PC-9 (cell line): ENCODE results near the gene FLNB. TPM values are rescaled to one million over a fixed set of nuclear protein-coding genes. Genes with fewer than 3 reads are reported as not detected.
"Not testable (repeated sequence)": the region's sequence is repeated elsewhere in the genome, so short reads cannot be mapped to it uniquely, and the experiment has no call there.

Experiments used
- BruUV-seq: library from RNA; stranded (reverse); fragments of 400-500 nt; replicated peaks from 2 replicates; lab custom pipeline; 2021; lab: Mats Ljungman, UMichigan
- CTCF ChIA-PET: fragments of 300-600 bp; sonication (Branson Sonifier 250); formaldehyde crosslinking; loops from one replicate; lab custom pipeline; 2022; ENCODE audit warnings: antibody characterized with exemption; lab: Charles Lee
- POLR2A ChIA-PET: fragments of 300-600 bp; sonication (Branson Sonifier 250); formaldehyde crosslinking; loops from one replicate; lab custom pipeline; 2022; ENCODE audit warnings: antibody characterized with exemption; ENCODE audit not compliant: unreplicated experiment; lab: Charles Lee
- DNase-seq, 2 experiments: peaks; one replicate each; pipeline versions ENCODE4 v3.0.0 to v3.0.0-alpha.2; 2015 to 2022; ENCODE audit warnings: mixed read lengths in 1 of 2
- H2AFZ ChIP-seq: fragments of 200-600 bp; sonication (generic); 2 replicates; pipeline ENCODE4 v1.8.1; 2017; ENCODE audit warnings: antibody characterized with exemption
- H3F3A ChIP-seq: fragments of 200-600 bp; sonication (generic); 2 replicates; pipeline ENCODE4 v1.8.1; 2017; ENCODE audit warnings: antibody characterized with exemption, mild to moderate bottlenecking, low read depth; ENCODE audit not compliant: insufficient read depth
- H3K27ac ChIP-seq: fragments of 200-600 bp; sonication (generic); 2 replicates; pipeline ENCODE4 v1.6.1; 2016; ENCODE audit warnings: mixed run types
- H3K27me3 ChIP-seq: fragments of 200-600 bp; sonication (generic); 2 replicates; pipeline ENCODE4 v1.6.1; 2016; ENCODE audit warnings: low read depth, mixed run types; ENCODE audit not compliant: insufficient read depth
- H3K36me3 ChIP-seq: fragments of 200-600 bp; sonication (generic); 2 replicates; pipeline ENCODE4 v1.6.1; 2016; ENCODE audit warnings: low read depth, mixed run types
- H3K4me1 ChIP-seq: fragments of 200-600 bp; sonication (generic); replicated peaks from 2 replicates; pipeline ENCODE4 v1.6.1; 2016; ENCODE audit warnings: mixed run types; ENCODE audit not compliant: insufficient read depth
- H3K4me2 ChIP-seq: fragments of 200-600 bp; sonication (generic); 2 replicates; pipeline ENCODE4 v1.6.1; 2017; ENCODE audit warnings: mixed run types
- H3K4me3 ChIP-seq: fragments of 200-600 bp; sonication (generic); 2 replicates; pipeline ENCODE4 v1.6.1; 2016; ENCODE audit warnings: mixed run types
- H3K79me2 ChIP-seq: fragments of 200-600 bp; sonication (generic); 2 replicates; pipeline ENCODE4 v1.6.1; 2017; ENCODE audit warnings: low read depth, mixed run types
- H3K9me2 ChIP-seq: fragments of 200-600 bp; sonication (generic); 2 replicates; pipeline ENCODE4 v1.8.1; 2017; ENCODE audit warnings: mild to moderate bottlenecking; ENCODE audit not compliant: insufficient read depth
- H3K9me3 ChIP-seq: fragments of 200-600 bp; sonication (generic); 2 replicates; pipeline ENCODE4 v1.8.1; 2016; ENCODE audit warnings: low read depth; ENCODE audit not compliant: insufficient read depth
- H4K20me1 ChIP-seq: fragments of 200-600 bp; sonication (generic); 2 replicates; pipeline ENCODE4 v1.8.1; 2017; ENCODE audit not compliant: insufficient read depth
- EZH2 ChIP-seq: fragments of 200-600 bp; sonication (generic); IDR thresholded peaks from 2 replicates; pipeline ENCODE4 v1.8.0; 2017; ENCODE audit warnings: antibody characterized with exemption, low read depth
- intact Hi-C: fragments of 100-400 bp; cut with micrococcal nuclease; formaldehyde crosslinking; loops from one replicate; pipeline ENCODE4 v1.10.0; 2022; ENCODE audit not compliant: unreplicated experiment
- total RNA-seq: library from RNA; stranded (reverse); gene quantifications from 2 replicates; pipeline ENCODE4 v1.2.3, GENCODE V29; 2021
- TF ChIP-seq, protein P1 (sequence below): fragments of 200-600 bp; sonication (generic); conservative IDR thresholded peaks from 2 replicates; pipeline ENCODE4 v1.6.1; 2017; ENCODE audit warnings: mixed run types, antibody characterized with exemption, mild to moderate bottlenecking, moderate library complexity

The FLNB gene
- total RNA-seq, 1 experiment from 2014 or later = 349 TPM

DNA sequence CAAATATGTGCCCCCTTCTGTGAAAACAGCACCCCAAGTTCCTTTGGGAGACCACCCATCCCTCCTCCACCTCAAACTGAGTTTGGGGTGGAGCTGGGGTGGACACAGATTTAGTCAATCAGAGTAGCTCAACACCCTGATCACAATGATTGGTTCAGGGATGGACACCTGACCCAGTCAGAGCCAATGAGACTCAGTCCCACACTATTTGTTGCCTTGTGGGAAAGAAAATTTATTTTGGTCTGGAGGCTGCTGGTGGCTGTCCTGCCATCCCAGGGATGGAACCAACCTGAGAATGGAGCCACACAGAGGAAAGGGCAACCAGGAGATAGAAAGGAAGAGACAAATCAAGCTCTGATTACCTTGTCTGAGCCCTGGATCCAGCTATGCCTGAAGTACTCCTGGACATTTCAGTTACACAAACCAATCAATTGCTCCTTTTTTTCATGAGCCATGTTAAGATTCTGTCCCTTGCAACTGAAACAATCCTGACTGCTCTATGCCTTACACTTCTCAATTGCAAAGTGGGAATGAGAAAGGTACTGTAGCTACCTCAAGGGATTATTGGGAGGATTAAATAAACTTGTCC, 192.0 kb downstream of the FLNB start:
- no peaks in the 10 kb centered on the region for H3K9me3 ChIP-seq
- no peaks in the 10 kb centered on the region for H3K36me3 ChIP-seq
- H2AFZ ChIP-seq = no peak overlapping the region
- 0 out of 2 replicates have a peak, but pooled peaks cover 4% of the 10 kb centered on the region for H3F3A ChIP-seq
- no peak for TF ChIP-seq EZH2
- no TSS peak for BruUV-seq
- no peak overlapping the region for H3K27ac ChIP-seq
- no peak overlapping the region for H3K4me2 ChIP-seq
- H3K27me3 ChIP-seq = no peaks in the 10 kb centered on the region
- intact Hi-C loops = no loop called here
- no peaks in the 10 kb centered on the region for H3K79me2 ChIP-seq
- CTCF ChIA-PET = no interaction called here
- H3K9me2 ChIP-seq = no peaks in the 10 kb centered on the region
- DNase-seq = no peak
- H3K4me1 ChIP-seq = no peaks in the 10 kb centered on the region
- H4K20me1 ChIP-seq = no peaks in the 10 kb centered on the region
- H3K4me3 ChIP-seq = no peak overlapping the region
- POLR2A ChIA-PET = no interaction called here

DNA sequence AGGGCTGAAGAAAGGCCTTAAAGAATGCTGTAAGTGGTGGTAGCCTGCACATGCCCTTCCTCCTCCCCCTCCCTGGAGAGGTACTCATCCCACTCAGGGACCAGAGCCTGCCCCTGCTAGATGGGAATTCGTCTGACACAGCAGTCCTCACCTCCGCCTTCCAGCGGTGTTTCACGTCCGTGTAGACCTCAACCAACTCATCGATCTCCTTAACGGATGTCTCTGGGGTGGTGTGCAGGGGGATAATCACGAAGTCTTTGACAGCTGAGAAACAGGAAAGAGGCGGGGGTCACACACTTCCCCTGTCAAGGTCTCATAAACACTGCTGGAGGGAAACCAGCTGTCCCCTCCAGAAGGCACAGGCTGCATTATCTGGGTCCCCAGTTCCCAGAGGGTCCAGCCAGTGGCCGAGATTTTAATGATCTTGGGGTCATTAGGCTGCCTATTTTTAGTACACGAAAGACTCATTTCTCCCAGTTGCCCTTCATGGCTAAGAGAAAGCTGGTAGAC, 192.7 kb downstream of the FLNB start:
- H3K9me2 ChIP-seq = no peaks in the 10 kb centered on the region
- no peak overlapping the region for H2AFZ ChIP-seq
- peaks cover 6% of the 10 kb centered on the region; the same call in 1 of the 2 replicates for H3F3A ChIP-seq
- H3K4me2 ChIP-seq = no peak overlapping the region
- H3K4me3 ChIP-seq = no peak overlapping the region
- no peak overlapping the region for H3K27ac ChIP-seq
- ChIA-PET POLR2A (no interaction called here), CTCF (interaction anchor here (0.6 kb wide), 1 partner anchor 43 kb away, joined by 5 read pairs; no protein-coding TSS in a partner anchor)
- H3K9me3 ChIP-seq = no peaks in the 10 kb centered on the region
- DNase-seq = no peak
- no peaks in the 10 kb centered on the region for H3K27me3 ChIP-seq
- BruUV-seq = no TSS peak
- H4K20me1 ChIP-seq = no peaks in the 10 kb centered on the region
- H3K4me1 ChIP-seq = peaks cover 4% of the 10 kb centered on the region
- no peak for TF ChIP-seq EZH2
- TF ChIP-seq, protein P1, sequence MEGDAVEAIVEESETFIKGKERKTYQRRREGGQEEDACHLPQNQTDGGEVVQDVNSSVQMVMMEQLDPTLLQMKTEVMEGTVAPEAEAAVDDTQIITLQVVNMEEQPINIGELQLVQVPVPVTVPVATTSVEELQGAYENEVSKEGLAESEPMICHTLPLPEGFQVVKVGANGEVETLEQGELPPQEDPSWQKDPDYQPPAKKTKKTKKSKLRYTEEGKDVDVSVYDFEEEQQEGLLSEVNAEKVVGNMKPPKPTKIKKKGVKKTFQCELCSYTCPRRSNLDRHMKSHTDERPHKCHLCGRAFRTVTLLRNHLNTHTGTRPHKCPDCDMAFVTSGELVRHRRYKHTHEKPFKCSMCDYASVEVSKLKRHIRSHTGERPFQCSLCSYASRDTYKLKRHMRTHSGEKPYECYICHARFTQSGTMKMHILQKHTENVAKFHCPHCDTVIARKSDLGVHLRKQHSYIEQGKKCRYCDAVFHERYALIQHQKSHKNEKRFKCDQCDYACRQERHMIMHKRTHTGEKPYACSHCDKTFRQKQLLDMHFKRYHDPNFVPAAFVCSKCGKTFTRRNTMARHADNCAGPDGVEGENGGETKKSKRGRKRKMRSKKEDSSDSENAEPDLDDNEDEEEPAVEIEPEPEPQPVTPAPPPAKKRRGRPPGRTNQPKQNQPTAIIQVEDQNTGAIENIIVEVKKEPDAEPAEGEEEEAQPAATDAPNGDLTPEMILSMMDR = no peak
- intact Hi-C loops = no loop called here
- H3K36me3 ChIP-seq = no peaks in the 10 kb centered on the region
- H3K79me2 ChIP-seq = no peaks in the 10 kb centered on the region

DNA sequence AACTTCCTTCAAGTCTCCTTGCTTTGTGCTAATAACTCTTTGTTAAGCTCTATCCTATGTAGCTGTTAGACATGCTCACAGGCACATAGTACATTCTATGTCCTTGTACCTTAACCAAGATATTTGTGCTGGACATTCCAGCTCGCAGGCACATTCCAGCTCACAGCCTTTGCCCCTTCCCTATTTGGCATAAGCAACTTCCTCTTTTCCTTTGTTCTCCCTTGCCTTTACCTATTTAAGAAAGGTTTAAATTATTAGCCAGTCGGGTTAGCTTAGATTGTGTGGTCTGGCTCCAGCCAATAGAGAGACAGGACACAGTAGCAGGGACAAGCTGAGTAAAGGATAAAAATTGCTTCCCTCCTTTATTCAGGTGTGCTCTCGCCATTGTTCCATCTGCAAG, 193.2 kb downstream of the FLNB start:
- BruUV-seq, DNase-seq, POLR2A ChIA-PET, H3K27ac ChIP-seq, H3K9me2 ChIP-seq, H4K20me1 ChIP-seq, H3K4me2 ChIP-seq, H3K79me2 ChIP-seq, H3K9me3 ChIP-seq, H3K4me3 ChIP-seq, H3K27me3 ChIP-seq, H3K4me1 ChIP-seq, intact Hi-C loops, H3K36me3 ChIP-seq, H2AFZ ChIP-seq: not testable (repeated sequence)
- H3F3A ChIP-seq = peaks cover 11% of the 10 kb centered on the region
- CTCF ChIA-PET = interaction anchor here (0.6 kb wide), 1 partner anchor 44 kb away, joined by 5 read pairs; no protein-coding TSS in a partner anchor

DNA sequence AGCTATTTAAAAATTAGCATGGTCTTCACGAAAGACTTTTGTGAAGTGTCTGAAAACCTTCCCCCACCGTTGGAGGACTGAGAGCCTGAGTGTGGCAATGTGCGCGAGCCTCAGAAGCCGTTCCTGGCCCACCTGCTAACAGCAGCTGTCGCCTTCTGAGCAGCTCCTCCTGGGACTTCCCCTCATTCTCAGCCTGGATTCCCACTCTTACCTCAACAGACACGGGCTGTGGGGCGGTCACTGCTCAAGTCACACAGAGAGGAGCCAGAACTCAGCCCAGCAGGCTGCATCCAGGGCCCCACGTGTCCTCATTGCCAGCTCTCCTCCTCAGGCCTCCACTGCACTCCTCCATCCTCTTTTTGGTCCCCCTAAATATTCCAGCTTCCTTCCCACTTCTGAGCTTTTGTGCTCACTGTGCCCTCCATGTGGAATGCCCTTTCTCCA, 194.7 kb downstream of the FLNB start:
- TF ChIP-seq, protein P1 = no peak
- TF ChIP-seq EZH2 = no peak
- no peaks in the 10 kb centered on the region for H3K9me2 ChIP-seq
- H3K79me2 ChIP-seq = no peaks in the 10 kb centered on the region
- intact Hi-C loops = no loop called here
- H3K9me3 ChIP-seq = no peaks in the 10 kb centered on the region
- no peak overlapping the region for H3K27ac ChIP-seq
- H3F3A ChIP-seq = peaks cover 18% of the 10 kb centered on the region
- BruUV-seq = no TSS peak
- peaks cover 17% of the 10 kb centered on the region for H3K4me1 ChIP-seq
- H4K20me1 ChIP-seq = no peaks in the 10 kb centered on the region
- no peaks in the 10 kb centered on the region for H3K36me3 ChIP-seq
- H3K4me2 ChIP-seq = no peak overlapping the region
- no peak overlapping the region for H2AFZ ChIP-seq
- DNase-seq = no peak
- POLR2A ChIA-PET = no interaction called here
- H3K27me3 ChIP-seq = no peaks in the 10 kb centered on the region
- CTCF ChIA-PET = no interaction called here
- H3K4me3 ChIP-seq = no peak overlapping the region
